C4-2B (cell line): ENCODE measurements around the gene DAD1.

Experiments
- H3K27ac ChIP-seq: fragments of 450-650 bp; 2 replicates; pipeline ENCODE4 v1.5.1; 2017
- CTCF ChIP-seq: fragments of 450-650 bp; conservative IDR thresholded peaks from 2 replicates; pipeline ENCODE4 v1.5.1; 2017; ENCODE audit warnings: mild to moderate bottlenecking
- ZFX ChIP-seq: fragments of 450-650 bp; IDR thresholded peaks from 2 replicates; pipeline ENCODE4 v1.6.1; 2017

The DAD1 gene

GRCh38 chr14:22519877-22520685 is 68.9 kb downstream of the DAD1 start:
- TF ChIP-seq ZFX (no peak), CTCF (no peak)
- H3K27ac ChIP-seq, result no peak overlapping the region

GRCh38 chr14:22518073-22518472 is 71.0 kb downstream of the DAD1 start:
- H3K27ac ChIP-seq, result no peak overlapping the region
- TF ChIP-seq ZFX, result no peak
- TF ChIP-seq CTCF, result no peak

- H3K27ac ChIP-seq, result no peak overlapping the region
- TF ChIP-seq ZFX (no peak), CTCF (no peak)
Measured at GRCh38 chr14:22517117-22517720, 71.8 kb downstream of the DAD1 start.

- no peak overlapping the region for H3K27ac ChIP-seq
- TF ChIP-seq ZFX (no peak), CTCF (no peak)
Measured at GRCh38 chr14:22515929-22516328, 73.1 kb downstream of the DAD1 start.
